ENCODE measurements around the gene MAML3.

Gene MAML3

GRCh38 chr4:140047786-140048185, 106.2 kb downstream of the MAML3 start:
- no peak for TF ChIP-seq CTCF (IDR thresholded peaks at IDR 0.05; ENCODE audit: borderline replicate concordance, control extremely low read depth, extremely low read depth, insufficient read depth, missing control alignments)
- in situ Hi-C loops (cut with MboI; ENCODE audit: low sequenced_read_pairs, unreplicated experiment), result no loop called here
- no peak for DNase-seq (ENCODE audit: low spot score)

- in situ Hi-C loops (cut with MboI; ENCODE audit: low sequenced_read_pairs, unreplicated experiment), result no loop called here
Measured at GRCh38 chr4:140047017-140047640, 106.9 kb downstream of the MAML3 start.

GRCh38 chr4:140046543-140046942, 107.4 kb downstream of the MAML3 start:
- DNase-seq (ENCODE audit: low spot score), result no peak
- no peak for TF ChIP-seq CTCF (IDR thresholded peaks at IDR 0.05; ENCODE audit: borderline replicate concordance, control extremely low read depth, extremely low read depth, insufficient read depth, missing control alignments)
- in situ Hi-C loops (cut with MboI; ENCODE audit: low sequenced_read_pairs, unreplicated experiment), result no loop called here

More at GRCh38 chr4:140047017-140047640, 106.9 kb downstream of the MAML3 start:
- DNase-seq (ENCODE audit: low spot score), result no peak
- TF ChIP-seq CTCF (IDR thresholded peaks at IDR 0.05; ENCODE audit: borderline replicate concordance, control extremely low read depth, extremely low read depth, insufficient read depth, missing control alignments), result no peak

GRCh38 chr4:140046016-140046415, 108.0 kb downstream of the MAML3 start:
- TF ChIP-seq CTCF (IDR thresholded peaks at IDR 0.05; ENCODE audit: borderline replicate concordance, control extremely low read depth, extremely low read depth, insufficient read depth, missing control alignments), result no peak
- DNase-seq (ENCODE audit: low spot score), result no peak
- in situ Hi-C loops (cut with MboI; ENCODE audit: low sequenced_read_pairs, unreplicated experiment), result no loop called here

GRCh38 chr4:140044337-140044902, 109.6 kb downstream of the MAML3 start:
- no peak for TF ChIP-seq CTCF (IDR thresholded peaks at IDR 0.05; ENCODE audit: borderline replicate concordance, control extremely low read depth, extremely low read depth, insufficient read depth, missing control alignments)
- DNase-seq (ENCODE audit: low spot score), result no peak
- in situ Hi-C loops (cut with MboI; ENCODE audit: low sequenced_read_pairs, unreplicated experiment), result no loop called here

- in situ Hi-C loops (cut with MboI; ENCODE audit: low sequenced_read_pairs, unreplicated experiment), result no loop called here
- DNase-seq (ENCODE audit: low spot score), result no peak
- no peak for TF ChIP-seq CTCF (IDR thresholded peaks at IDR 0.05; ENCODE audit: borderline replicate concordance, control extremely low read depth, extremely low read depth, insufficient read depth, missing control alignments)
Measured at GRCh38 chr4:140042634-140043033, 111.3 kb downstream of the MAML3 start.
